Measurements from ENCODE around the gene VASH1. TPM values are rescaled to one million over a fixed set of nuclear protein-coding genes. Genes with fewer than 3 reads are reported as not detected.
A peak's percentile ranks its signal among the peaks of the same experiment; 100 is the strongest.

The VASH1 gene
- total RNA-seq, 2 donors from 2014 or later = 4.4 to 6.1 TPM

DNA sequence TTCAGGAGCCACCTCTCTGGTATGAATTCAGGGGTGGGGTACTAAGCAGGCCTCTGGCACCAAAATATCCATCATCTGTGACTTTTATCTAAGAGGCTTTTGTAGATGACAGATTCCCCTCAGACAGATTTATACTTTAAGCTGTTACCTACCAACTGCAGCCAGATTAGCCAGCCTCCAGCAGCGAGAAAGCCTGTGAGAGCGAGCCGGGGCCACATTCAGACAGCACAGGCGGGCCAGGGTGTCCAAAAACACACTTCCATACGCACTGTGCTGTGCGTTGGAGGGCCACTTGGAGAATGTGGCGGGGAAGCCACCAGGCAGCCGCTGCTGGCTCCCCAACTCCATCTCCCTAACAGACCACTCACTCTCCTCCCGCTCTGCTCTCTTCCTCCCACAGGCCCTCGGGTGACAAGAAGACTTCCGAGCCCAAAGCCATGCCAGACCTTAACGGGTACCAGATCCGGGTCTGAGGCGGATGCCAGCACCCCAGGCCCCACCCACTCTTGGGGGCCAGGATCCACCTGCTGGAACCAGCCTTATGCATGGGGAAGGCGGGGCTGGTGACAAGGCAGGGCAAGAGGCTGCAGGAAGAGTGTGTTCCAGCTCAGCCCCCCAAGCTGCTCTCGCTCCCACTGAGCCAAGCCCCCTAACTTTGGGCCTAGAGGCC lies 17.4 kb downstream of the VASH1 start:
- H3K4me3 Mint-ChIP-seq = no peak overlapping the region
- peaks cover 36% of the 10 kb centered on the region for H3K4me1 Mint-ChIP-seq (ENCODE audit: low read depth)
- no peak overlapping the region for H3K27ac Mint-ChIP-seq
- H3K9me3 Mint-ChIP-seq = no peaks in the 10 kb centered on the region
- H3K27me3 Mint-ChIP-seq (ENCODE audit: low read depth) = no peaks in the 10 kb centered on the region
- ATAC-seq (replicated peaks in 1 of 2) = no peak
- no peak for DNase-seq
- H3K36me3 Mint-ChIP-seq (ENCODE audit: insufficient read depth in 2 of 2) = peaks cover 0 to 1% of the 10 kb centered on the region in 2 donors

GRCh38 chr14:76779221-76780057 lies 18.2 kb downstream of the VASH1 start:
- no peak overlapping the region for H3K27ac Mint-ChIP-seq
- no peak overlapping the region for H3K4me3 Mint-ChIP-seq
- no peaks in the 10 kb centered on the region for H3K27me3 Mint-ChIP-seq (ENCODE audit: low read depth)
- no peak for DNase-seq
- H3K9me3 Mint-ChIP-seq = no peaks in the 10 kb centered on the region
- H3K36me3 Mint-ChIP-seq (ENCODE audit: insufficient read depth in 2 of 2) = peaks cover 0 to 1% of the 10 kb centered on the region in 2 donors
- peaks cover 38% of the 10 kb centered on the region for H3K4me1 Mint-ChIP-seq (ENCODE audit: low read depth)
- ATAC-seq (replicated peaks in 1 of 2) = no peak

GRCh38 chr14:76780058-76780345 lies 18.7 kb downstream of the VASH1 start:
- Mint-ChIP-seq H3K4me3 (no peak overlapping the region), H3K9me3 (no peaks in the 10 kb centered on the region), H3K27me3 (ENCODE audit: low read depth) (no peaks in the 10 kb centered on the region), H3K4me1 (ENCODE audit: low read depth) (peaks cover 43% of the 10 kb centered on the region), H3K27ac (no peak overlapping the region), H3K36me3 (ENCODE audit: insufficient read depth in 2 of 2) (peaks cover 0 to 1% of the 10 kb centered on the region in 2 donors)
- DNase-seq (no peak), ATAC-seq (replicated peaks in 1 of 2) (no peak)

DNA sequence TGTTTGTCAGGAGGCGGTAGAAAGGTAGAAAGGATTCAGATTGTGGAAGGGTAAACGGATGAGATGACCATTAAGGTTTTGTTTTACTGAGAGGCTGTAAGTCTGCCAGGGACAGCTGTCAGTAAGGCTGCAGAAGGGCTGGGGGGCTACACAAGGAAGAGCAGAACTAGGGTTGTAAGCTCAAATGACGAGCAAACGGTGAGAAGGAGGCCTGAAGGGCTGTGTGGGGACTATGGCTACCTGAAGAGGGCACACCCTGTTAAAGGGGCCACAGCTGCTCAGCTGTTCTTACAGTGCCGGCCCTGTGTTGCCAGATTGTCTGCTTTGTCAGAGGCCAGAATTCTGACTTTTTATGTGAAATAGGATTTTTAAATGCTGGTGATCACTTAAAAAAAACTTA lies 19.1 kb downstream of the VASH1 start:
- ATAC-seq (replicated peaks in 1 of 2) (no peak), DNase-seq (no peak)
- peaks cover 45% of the 10 kb centered on the region for H3K4me1 Mint-ChIP-seq (ENCODE audit: low read depth)
- peaks cover 0 to 1% of the 10 kb centered on the region in 2 donors for H3K36me3 Mint-ChIP-seq (ENCODE audit: insufficient read depth in 2 of 2)
- no peaks in the 10 kb centered on the region for H3K27me3 Mint-ChIP-seq (ENCODE audit: low read depth)
- no peak overlapping the region for H3K27ac Mint-ChIP-seq
- H3K9me3 Mint-ChIP-seq = no peaks in the 10 kb centered on the region
- no peak overlapping the region for H3K4me3 Mint-ChIP-seq

DNA sequence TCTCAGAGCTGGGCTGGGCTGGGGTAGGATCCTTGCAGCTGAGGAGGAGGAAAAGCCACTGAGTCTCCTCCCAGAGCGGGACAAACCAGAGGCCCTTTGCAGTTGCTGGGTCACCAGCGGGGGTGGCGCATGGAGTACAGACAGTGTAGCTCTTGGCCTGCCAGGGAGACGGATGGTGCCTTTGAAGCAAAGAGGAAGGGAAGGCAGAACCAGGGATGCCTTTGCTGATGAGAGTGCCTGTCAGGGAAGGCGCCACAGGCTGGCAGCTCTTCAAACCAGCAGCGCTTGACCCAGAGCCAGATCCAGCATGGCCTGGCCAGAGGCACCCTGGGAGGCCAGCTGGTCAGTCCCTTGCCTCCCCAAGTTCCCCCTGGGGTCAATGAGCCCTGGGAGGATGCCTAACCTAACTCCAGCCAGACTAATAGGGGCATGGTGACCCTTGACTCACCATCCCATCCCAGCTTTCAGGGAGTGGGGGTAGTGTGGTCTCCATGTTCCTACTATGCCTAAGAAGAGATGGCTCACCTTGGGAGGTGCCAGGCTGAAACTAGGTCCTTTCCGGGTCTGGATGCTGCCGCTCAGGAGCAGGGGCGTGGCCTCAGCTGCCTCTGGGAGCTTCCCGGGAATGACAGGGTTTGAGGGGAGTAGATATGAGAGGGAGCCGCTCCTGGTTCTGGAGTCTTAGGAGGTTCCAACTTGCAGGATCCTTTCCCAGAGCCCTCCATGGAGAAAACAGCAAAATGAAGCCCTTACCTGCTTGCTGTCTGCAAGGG lies 19.8 kb downstream of the VASH1 start:
- Mint-ChIP-seq H3K27me3 (ENCODE audit: low read depth) (no peaks in the 10 kb centered on the region), H3K27ac (no peak overlapping the region), H3K4me3 (no peak overlapping the region), H3K4me1 (ENCODE audit: low read depth) (peaks cover 45% of the 10 kb centered on the region), H3K9me3 (no peaks in the 10 kb centered on the region), H3K36me3 (ENCODE audit: insufficient read depth in 2 of 2) (peaks cover 0 to 1% of the 10 kb centered on the region in 2 donors)
- DNase-seq = no peak
- ATAC-seq (replicated peaks in 1 of 2) = no peak

GRCh38 chr14:76781648-76782051 lies 20.4 kb downstream of the VASH1 start:
- Mint-ChIP-seq H3K27ac (no peak overlapping the region), H3K4me1 (ENCODE audit: low read depth) (peaks cover 45% of the 10 kb centered on the region), H3K27me3 (ENCODE audit: low read depth) (no peaks in the 10 kb centered on the region), H3K4me3 (peak overlapping the region in 1 of 2 donors; percentile 29), H3K9me3 (no peaks in the 10 kb centered on the region), H3K36me3 (ENCODE audit: insufficient read depth in 2 of 2) (peaks cover 0 to 1% of the 10 kb centered on the region in 2 donors)
- peak; percentile 41 to 56 for ATAC-seq (replicated peaks in 1 of 2)
- DNase-seq = peak in 1 of 2 donors; percentile 16

DNA sequence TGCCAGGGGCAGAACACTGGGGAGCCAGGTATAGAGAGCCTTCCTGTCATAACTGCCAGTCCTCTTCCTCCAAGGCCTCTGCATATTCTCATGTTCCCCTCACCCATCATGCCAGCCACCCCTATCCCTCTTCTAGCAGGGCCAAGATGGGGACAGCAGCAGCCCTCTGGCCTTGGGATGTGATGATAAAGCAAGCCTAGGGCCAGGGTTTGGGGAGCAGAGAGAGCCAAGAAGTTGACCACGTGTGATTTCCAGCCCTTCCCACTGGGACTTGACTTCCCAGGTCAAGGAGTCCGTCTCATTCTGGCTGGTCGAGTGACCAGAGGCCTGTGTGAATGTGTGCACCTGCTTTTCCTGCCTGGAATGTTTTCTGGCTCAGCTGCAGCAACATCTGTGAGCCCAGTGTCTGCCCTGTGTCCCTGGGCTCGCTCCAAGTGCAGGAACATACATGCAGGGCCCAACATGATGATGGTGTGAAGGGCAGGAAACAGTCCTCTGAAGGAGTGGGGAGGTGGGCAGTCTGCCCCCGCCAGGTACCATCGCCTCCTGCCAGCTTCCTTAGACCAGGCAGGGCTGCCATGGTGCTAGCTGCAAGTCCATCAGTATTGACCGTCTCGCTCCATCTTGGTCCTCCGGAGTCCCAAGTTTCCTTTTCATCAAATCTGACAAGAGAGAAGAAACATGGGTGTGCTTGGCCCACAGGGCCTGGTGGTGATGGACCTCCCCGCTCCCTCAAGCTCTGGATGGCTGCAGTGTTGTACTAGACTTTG lies 21.0 kb downstream of the VASH1 start:
- no peaks in the 10 kb centered on the region for H3K9me3 Mint-ChIP-seq
- H3K27ac Mint-ChIP-seq = peak overlapping the region; percentile 67
- DNase-seq (no peak), ATAC-seq (replicated peaks in 1 of 2) (no peak)
- H3K36me3 Mint-ChIP-seq (ENCODE audit: insufficient read depth in 2 of 2) = peaks cover 0 to 1% of the 10 kb centered on the region in 2 donors
- no peaks in the 10 kb centered on the region for H3K27me3 Mint-ChIP-seq (ENCODE audit: low read depth)
- H3K4me3 Mint-ChIP-seq = peak overlapping the region; percentile 26 to 73
- peaks cover 45% of the 10 kb centered on the region for H3K4me1 Mint-ChIP-seq (ENCODE audit: low read depth)

DNA sequence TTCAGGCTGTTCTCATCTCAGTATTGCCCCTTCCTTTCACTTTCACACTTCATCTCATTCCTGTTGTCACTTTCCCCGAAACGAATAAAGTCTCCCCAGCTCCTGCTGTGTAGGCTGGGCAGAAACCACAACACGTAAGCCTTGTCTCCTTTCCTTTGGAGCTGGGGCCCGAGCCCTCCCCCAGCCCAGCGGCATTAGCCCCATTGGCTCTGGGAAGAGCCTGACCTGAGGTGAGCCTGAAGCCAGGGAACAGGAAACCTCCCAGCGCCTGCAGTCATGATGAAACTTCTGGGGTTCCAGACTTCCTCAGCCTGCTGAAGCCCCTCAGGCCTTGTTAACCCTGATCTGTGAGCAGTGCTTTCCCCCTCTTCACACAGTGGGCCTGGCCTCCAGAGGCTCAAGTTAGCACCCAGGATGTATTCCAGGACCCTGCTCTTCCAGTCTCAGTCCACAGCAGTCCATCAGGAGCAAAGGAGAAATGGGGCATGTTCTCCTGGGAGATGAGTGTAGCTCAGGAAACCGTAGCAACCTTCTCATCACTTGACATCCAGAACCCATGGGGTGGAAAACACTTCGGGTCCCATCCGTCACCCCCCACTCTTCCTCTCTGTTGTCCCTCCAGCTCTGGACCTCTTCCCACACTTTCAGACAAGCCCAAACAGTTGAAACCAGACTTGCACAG lies 21.8 kb downstream of the VASH1 start:
- Mint-ChIP-seq H3K4me1 (ENCODE audit: low read depth) (peaks cover 45% of the 10 kb centered on the region), H3K27ac (peak overlapping the region; percentile 67), H3K36me3 (ENCODE audit: insufficient read depth in 2 of 2) (peaks cover 0 to 5% of the 10 kb centered on the region in 2 donors), H3K27me3 (ENCODE audit: low read depth) (no peaks in the 10 kb centered on the region), H3K9me3 (no peaks in the 10 kb centered on the region), H3K4me3 (peak overlapping the region; percentile 26 to 73)
- ATAC-seq (replicated peaks in 1 of 2) = peak; percentile 48 to 65
- peak in 1 of 2 donors; percentile 9 for DNase-seq

GRCh38 chr14:76784266-76784874 lies 23.1 kb downstream of the VASH1 start:
- Mint-ChIP-seq H3K9me3 (no peaks in the 10 kb centered on the region), H3K4me3 (no peak overlapping the region), H3K4me1 (ENCODE audit: low read depth) (peaks cover 45% of the 10 kb centered on the region), H3K36me3 (ENCODE audit: insufficient read depth in 2 of 2) (peaks cover 0 to 7% of the 10 kb centered on the region in 2 donors), H3K27me3 (ENCODE audit: low read depth) (no peaks in the 10 kb centered on the region), H3K27ac (no peak overlapping the region)
- peak; percentile 9 to 16 for ATAC-seq (replicated peaks in 1 of 2)
- no peak for DNase-seq

GRCh38 chr14:76784881-76785280 lies 23.6 kb downstream of the VASH1 start:
- Mint-ChIP-seq H3K4me1 (ENCODE audit: low read depth) (peaks cover 42% of the 10 kb centered on the region), H3K9me3 (no peaks in the 10 kb centered on the region), H3K36me3 (ENCODE audit: insufficient read depth in 2 of 2) (peaks cover 0 to 8% of the 10 kb centered on the region in 2 donors), H3K27ac (no peak overlapping the region), H3K4me3 (no peak overlapping the region), H3K27me3 (ENCODE audit: low read depth) (no peaks in the 10 kb centered on the region)
- peak; percentile 82 to 90 for ATAC-seq (replicated peaks in 1 of 2)
- DNase-seq = peak; percentile 72 to 73

- Mint-ChIP-seq H3K36me3 (ENCODE audit: insufficient read depth in 2 of 2) (peaks cover under 1 to 8% of the 10 kb centered on the region in 2 donors), H3K27me3 (ENCODE audit: low read depth) (no peaks in the 10 kb centered on the region), H3K4me3 (no peak overlapping the region), H3K4me1 (ENCODE audit: low read depth) (peaks cover 34% of the 10 kb centered on the region), H3K9me3 (no peaks in the 10 kb centered on the region), H3K27ac (no peak overlapping the region)
- ATAC-seq (replicated peaks in 1 of 2) = no peak
- DNase-seq = no peak
Observed at GRCh38 chr14:76786601-76787000, 25.3 kb downstream of the VASH1 start.

DNA sequence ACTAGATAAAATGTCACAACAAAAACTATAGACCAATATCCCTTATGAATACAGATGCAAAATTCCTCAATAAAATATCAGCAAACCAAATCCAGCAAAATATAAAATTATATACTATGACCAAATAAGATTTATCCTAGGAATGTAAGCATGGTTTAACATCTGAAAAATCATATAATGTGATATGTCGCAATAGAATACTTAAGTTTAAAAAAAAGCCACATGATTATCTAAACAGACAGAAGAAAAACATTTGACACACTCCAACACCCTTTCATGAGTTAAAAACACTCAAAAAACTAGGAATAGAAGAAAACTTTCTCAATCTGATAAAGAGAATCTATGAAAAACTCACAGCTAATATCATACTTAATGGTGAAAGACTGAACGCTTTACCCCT lies 31.2 kb downstream of the VASH1 start:
- Mint-ChIP-seq H3K9me3 (no peaks in the 10 kb centered on the region), H3K27me3 (ENCODE audit: low read depth) (no peaks in the 10 kb centered on the region), H3K27ac (no peak overlapping the region), H3K4me3 (no peak overlapping the region), H3K4me1 (ENCODE audit: low read depth) (peaks cover 3% of the 10 kb centered on the region), H3K36me3 (ENCODE audit: insufficient read depth in 2 of 2) (peaks cover 5 to 12% of the 10 kb centered on the region in 2 donors)
- DNase-seq = no peak
- no peak for ATAC-seq (replicated peaks in 1 of 2)
